NOMO-1 treated with DMSO at 0.1 percent for 48 hours (cell line): ENCODE results near the gene PDLIM3.

Source experiments
- DNase-seq: peaks from one replicate; lab custom pipeline; 2025; ENCODE audit not compliant: unreplicated experiment; lab: John Stamatoyannopoulos, UW

The PDLIM3 gene

DNA sequence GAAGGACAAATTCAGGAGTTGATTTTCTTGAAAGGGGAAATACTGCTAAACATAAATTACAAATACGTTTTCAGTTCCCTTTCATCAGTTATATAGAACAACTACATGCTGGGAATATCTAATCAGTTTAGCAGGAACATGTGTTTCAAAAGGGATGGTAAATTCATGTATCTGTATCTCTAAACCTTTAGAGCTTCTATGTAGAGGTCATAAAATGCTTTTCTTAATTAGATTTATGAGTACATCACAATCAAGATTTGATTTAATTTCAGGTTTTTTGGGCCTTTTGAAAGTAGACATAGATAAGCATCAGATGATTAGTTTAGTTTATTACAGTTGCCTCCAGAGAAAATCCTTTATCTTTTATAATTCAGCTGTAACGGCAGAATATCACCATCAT is 12.9 kb downstream of the PDLIM3 start:
- DNase-seq: no peak

DNA sequence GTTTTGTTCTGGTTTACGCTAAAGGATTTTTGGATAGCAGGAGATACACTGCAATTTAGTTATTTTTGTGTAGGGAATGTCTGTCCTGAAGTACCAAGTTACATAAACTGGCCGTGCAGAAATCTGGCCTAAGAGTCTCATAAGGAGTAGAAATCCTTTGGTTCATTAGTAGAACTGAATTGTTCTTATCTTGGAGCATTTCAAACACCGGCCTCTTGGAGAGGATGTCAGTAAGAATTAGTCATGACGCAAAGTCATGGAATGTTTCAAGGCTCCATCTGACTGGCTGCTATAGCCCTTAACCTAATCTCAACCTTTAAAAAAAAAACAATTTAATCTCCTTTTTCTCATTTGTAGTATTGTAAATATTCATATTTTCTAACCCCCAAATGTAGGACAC is 15.2 kb downstream of the PDLIM3 start:
- DNase-seq: no peak

DNA sequence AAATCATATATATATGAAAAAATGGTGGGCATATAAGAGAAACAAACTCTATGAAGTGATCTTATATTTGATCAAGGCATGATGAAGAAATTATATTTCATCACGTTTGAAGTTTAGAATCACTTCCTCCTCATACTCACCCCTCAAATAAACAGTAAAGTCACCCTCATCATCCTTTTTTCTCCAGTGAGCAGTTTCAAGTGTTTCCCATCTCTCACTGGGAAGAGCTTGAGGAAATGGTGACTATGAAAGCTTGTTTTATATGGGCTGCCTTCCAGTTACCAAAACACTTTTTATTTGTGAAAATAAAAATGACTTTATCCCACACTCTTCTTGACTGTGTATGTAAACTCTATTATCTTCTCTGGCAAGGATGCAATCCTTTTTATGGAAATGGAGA is 16.8 kb downstream of the PDLIM3 start:
- DNase-seq: no peak

DNA sequence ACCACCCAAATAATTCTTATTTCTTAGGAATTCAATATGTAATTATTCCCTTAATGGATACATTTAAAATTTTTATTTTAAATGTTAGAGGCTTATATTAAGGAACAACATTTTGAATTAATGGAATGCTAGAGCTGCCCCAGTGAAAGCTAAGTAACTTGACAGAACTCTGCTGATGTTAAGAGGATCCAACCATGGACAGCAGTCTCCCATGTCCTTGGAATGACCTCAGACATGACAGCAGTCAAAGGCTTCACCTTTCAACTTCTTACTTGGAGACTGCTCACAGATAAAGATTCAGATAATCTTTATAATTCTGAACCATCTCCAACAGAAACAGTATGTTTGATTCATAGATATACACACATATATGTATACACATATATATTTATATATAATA is 17.2 kb downstream of the PDLIM3 start:
- no peak for DNase-seq

DNA sequence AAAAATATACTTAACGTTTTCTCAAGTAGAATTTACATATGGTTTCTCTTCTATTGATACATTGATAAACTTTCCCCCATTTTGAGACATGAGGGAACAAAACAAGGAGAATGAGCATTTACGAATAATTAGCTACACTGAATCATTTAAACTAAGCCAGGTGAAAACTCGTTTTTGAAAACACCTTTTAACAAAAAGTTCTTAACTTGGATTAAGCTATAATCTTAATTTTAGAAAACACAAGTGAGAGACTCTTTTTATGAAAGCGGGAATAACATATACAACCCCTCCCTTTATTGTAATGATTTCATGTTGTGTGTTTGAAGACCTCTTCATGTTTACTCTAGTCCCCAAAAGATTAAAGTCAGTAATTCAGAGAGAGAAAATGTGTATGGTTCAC is 20.1 kb downstream of the PDLIM3 start:
- no peak for DNase-seq

DNA sequence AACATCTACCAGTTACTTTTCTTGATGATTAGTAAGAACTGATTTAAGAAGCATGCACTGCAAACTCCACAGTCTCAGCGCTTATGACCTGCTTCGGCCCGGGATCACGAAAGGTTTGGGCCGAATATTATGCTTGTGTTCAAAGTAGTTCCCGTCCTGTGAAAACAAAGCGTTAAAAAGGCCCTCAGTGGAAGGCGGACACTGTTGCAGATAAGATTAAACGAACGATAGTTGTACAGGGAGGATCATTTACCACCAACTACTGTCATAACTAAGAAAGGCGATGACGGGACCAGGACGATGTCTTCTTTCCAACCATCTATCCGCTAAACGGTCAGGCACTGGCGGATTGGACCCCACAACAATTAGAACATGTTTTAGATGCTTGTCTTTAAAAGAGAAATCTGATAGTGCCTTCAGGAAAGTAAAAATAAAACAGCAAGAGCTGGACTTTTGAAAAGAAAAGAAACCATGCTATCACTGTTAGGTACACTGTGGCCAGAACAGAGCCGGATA is 21.1 kb downstream of the PDLIM3 start:
- DNase-seq: no peak

DNA sequence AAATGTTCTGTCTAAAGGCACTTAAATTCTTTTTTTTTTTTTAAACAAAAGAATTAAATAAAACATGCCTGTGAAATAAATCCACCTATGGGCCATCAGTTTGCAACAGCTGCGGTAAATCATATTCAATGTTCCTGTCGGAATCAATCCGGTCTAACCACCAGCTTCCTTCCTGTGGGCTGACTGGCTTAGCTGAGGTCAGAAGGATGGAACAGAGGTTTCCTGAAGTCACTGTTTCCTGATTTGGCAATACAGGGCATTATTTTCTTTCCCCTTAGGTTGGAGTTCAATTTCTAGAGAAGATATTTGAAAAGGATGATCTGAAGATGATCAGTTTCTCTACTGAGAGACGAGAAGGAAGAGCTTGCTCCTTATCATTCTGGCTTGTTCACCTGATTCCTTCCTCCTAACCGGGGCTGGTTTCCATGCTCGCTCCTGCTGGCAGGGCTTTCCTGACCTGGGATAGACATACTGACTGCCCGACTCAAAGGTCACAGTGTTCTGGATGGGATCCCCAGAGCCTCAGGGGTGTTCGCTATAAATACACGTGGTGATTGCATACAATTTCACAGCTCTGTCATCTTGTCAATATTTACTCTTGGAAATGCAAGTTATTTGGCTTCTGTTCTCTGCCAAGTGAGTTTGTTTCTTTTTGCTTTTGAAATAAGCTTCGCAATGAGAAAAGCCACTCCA is 21.7 kb downstream of the PDLIM3 start:
- peak; percentile 91 for DNase-seq

DNA sequence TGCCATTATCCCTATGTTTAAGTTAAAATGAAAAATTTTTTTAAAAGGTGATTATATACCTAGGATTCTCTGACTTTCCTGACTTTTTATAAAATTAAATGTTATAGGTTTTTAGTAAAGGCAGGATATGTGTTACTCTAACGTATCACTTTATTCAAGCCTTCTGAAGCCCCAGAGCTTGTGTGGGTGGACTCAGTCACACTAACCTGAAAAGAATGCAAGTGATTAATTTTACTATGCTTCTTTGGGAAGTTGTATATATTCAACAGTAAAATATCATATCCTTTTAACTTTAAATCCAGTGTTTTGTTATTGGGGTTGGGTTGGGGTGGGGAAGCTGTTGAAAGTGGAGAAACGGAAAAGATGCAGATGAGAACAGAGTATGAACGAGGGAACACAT is 22.8 kb downstream of the PDLIM3 start:
- no peak for DNase-seq

DNA sequence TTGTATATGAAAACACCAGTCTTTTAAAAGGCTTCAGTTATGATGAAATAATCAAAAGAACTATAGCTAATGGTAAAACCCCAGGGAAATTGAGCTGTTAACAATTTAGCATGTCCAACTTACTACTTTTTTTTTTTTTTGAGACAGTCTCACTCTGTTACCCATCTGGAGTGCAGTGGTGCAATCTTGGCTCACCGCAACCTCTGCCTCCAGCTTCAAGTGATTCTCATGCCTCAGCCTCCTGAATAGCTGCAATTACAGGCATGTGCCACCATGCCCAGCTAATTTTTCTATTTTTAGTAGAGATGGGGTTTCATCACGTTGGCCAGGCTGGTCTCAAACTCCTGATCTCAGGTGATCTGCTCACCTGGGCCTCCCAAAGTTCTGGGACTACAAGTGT is 24.1 kb downstream of the PDLIM3 start:
- DNase-seq: peak; percentile 24

DNA sequence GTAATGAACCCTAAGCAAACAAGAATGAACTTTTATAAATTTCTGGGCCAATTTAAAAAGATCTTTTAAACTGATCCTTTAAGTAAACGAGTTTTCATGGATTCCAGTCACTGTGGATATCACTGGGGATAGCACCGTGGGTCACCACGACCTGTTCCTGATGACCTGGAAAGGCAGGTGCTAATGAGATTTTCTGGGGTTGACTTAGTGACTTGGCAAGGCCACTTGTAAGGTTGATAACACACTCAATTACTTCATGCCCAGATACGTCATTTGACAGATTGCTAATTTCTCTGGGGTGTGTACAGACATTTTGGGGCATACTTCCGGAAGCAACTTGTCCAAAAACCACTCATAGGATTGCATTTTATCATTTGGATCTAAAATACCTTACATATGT is 24.5 kb downstream of the PDLIM3 start:
- no peak for DNase-seq

DNA sequence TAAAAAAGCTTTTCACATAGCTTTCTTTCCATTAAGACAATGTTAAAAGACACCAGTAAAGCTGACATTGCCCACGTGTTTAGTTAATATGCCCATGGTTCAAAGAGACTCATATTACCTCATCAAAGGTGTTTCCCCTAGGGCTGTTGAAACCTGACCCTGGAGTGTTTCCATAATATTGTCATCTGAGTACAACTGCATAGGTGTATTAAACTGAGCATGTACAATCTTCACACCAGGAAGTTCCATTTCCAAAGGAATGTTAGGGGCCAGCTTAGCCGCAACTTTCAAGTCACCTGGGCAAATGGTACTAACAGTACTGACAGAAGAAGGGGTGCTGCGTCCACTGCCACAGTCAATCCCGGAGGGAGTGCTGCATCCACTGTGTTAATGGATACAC is 27.1 kb downstream of the PDLIM3 start:
- DNase-seq: no peak

DNA sequence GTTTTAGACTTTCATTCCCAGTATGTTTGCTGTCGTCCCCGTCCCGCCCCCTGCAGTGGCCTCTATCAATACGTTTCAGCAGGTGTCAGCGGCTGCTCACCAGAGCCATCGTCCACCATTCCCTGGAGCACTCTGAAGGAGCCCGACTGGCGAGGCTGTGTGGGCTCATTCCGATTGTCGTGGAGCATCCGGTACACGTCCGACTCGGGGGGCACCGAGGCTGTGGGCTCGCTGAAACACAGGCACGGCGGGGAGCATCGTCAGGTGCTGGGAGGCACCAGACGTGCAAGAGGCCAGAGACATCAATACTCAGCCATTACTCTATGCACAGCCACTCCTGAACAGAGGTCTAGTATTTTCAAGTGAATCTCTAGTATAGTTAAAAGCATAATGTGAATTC is 28.9 kb downstream of the PDLIM3 start:
- DNase-seq: no peak

DNA sequence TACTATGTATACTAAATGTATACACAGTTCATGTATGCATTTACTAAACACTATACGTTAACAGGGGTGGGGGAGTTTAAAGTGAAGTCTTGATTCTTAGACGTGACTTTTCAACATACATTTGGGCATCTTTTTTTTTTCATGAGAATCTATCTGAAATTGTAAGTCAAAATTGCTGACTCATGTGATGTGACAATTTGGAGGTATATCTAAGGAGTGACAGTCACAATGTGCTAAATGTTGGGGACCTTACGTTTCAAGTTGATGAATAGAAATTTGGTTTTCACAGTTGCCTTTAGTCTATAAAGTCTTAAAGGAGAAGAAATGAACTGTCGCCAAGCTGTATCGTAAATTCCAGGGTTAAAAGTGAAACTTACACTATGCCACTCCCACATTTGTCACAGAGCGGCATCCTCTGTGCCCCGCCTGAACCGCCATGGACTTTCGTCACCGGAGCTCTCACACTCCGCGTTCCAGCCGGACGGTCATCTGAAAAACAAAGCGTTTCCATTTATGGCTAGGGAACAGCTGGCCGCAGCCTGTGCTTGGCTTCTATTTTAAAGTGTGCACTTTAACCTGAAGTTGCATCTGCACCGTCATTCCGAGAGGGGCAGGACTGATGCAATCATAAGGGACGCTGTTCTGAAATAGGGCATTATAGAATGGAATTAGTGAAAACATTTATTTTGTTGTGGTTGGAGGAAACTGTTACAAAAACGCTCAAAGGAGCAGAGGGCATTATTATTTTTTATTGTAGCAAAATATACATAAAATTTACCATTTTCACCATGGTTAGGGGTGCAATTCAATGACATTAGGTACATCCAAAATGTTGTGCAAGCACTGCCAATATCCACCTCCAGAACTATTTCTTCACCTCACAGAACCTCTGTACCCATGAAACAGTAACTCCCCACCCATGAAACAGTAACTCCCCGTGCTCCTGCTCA is 30.9 kb downstream of the PDLIM3 start:
- DNase-seq: no peak

DNA sequence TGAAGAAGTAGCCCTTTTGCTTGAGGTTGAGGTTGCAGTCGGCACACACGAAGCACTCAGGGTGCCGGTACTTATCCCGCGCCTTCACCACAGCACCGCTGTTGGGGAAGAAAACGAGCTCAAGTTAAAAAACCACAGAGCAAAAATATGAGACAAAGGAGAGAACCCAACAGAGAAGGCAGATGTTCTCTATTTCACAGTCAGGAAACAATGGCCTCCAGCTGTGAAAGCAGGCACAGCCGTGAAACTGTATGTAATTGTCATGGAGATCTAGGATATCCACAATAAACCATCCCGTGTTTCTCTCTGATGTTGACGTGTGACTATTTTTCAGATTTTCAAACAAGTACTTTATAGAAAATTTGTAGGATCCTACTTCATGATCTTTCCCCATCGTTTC is 32.9 kb downstream of the PDLIM3 start:
- DNase-seq: no peak

DNA sequence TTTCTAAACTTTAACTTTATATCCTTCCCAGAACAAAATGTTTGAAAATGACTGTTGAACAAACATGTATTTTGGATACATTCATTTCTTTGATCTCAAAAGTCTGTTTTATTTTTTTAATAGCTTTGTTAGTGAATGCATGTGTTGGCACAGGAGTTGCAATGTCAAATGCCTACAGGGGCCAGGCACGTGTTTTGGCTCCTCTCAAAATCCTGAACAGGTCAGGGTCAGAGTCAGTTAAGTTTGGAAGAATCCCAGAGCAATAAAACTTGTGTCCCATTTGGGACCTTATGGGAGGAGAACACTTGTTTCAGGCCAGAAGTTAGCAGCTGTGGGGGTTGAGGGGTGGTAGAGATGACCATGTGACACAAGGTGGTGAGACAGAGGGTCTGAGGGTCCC is 34.7 kb downstream of the PDLIM3 start:
- no peak for DNase-seq

DNA sequence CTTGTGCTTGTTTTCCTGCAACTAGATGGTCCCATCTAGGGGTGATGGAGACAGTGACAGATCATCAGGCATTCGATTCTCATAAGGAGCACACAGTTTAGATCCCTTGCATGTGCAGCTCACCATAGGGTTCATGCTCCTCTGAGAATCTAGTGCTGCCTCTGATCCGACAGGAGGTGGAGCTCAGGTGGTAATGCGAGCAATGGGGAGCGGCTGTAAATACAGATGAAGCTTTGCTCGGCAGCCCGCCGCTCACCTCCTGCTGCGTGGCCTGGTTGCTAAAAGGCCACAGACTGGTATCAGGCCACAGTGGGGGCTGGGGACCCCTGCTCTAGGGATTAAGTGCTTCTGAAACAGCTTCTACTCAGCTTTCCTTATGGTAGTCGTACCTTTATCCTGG is 35.3 kb downstream of the PDLIM3 start:
- DNase-seq: no peak

DNA sequence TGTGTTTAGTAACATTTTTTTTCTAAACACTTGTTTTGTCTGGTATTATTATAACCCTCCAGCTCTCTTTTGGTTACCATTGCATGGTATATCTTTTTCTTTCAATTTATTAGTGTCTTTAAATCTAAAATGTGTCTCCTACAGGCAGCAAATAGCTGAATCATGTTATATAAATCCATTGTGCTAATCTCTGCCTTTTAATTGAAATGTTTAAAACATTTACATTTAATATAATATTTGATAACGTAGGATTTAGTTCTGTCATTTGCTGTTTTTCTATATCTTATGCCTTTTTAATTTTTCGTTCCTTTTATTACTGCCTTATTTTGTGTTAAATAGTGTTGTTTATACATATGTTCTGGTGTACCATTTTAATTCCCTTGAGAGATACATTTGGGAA is 46.7 kb downstream of the PDLIM3 start:
- DNase-seq: no peak

DNA sequence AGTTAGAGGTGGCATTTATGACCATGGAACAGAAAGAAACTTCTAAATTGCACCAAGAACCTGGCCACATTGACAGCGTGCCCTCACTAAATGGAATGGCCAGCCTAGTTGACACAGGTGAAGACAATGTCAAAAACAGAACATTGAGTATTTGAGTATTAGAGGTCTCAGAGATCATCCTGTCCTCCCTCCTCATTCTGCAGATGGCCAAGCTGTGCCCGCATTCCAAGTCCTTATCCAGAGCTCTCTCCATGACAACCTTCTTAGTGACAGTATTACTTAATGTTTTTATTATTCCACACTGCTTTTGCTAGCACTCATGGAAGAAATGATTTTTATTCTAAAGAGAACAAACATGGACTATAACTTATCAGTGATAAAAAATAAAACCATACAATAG is 53.9 kb downstream of the PDLIM3 start:
- DNase-seq: no peak

DNA sequence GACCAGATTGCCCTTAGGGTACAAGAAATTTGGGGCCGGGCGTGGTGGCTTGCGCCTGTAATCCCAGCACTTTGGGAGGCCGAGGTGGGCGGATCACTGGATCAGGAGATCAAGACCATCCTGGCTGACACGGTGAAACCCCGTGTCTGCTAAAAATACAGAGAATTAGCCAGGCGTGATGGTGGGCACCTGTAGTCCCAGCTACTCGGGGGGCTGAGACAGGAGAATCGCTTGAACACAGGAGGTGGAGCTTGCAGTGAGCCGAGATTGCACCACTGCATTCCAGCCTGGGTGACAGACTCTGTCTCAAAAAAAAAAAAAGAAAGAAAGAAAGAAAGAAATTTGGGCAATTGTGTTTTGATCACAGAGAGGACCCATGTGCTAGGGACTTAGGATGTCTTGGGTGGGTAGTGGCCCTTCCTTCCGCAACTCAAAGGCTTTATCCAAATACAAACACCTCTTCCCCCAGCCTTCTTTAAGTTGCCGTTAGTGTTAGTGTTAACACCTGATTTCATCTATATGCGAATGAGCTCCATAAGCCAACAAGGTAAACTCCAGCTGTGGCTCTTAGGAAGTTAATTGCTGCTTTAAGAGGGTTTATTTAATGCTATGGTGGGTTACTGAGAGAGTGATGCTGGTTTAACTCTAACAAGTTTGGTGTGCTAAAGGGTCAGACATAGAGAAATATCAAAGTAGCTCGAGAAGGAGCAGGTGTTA is 55.1 kb downstream of the PDLIM3 start:
- DNase-seq: no peak

DNA sequence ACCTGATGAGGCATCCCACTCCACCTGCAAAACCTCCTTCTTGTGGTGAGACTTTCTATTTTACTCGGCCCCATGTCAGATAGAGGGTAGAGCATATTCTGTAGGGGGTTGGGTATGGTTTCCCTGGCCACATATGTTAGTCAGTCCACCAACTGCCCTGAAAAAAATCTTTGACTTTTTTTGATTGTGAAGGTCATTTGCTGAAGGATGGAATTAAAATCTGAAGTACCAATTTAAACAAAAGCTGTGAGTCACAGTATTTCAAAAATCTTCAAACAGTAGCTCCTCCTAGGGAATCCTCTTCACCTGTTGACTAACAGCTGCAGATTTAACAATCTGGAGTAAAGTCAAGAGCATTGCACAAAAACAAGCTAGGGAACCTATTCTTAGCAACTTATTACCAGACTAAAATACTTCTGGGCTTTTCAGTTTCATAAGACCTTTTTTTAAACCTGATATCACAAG is 55.8 kb downstream of the PDLIM3 start:
- DNase-seq: no peak

DNA sequence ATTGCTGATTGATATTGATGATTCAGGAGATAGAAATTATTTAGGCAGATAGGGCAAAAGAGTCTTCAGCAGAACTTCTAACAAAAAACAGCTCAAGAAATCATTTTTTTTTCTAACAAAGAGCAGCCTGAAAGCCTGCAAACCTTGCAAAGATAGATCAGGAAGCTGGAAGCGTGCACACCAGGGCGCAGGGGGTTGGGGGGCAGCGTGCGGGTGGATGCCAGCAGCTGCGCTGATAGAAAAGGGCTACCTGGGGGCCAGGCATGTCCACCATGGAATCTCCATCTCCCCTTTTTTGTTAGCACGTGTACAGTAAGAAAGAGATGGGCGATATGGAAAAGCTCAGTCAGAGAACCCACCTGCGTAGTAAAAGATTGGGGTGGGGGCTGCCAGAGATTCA is 62.1 kb downstream of the PDLIM3 start:
- no peak for DNase-seq
